ENCODE measurements around the gene CLTRN.
"Not testable (repeated sequence)": the region's sequence is repeated elsewhere in the genome, so short reads cannot be mapped to it uniquely, and the experiment has no call there.

Gene CLTRN

DNA sequence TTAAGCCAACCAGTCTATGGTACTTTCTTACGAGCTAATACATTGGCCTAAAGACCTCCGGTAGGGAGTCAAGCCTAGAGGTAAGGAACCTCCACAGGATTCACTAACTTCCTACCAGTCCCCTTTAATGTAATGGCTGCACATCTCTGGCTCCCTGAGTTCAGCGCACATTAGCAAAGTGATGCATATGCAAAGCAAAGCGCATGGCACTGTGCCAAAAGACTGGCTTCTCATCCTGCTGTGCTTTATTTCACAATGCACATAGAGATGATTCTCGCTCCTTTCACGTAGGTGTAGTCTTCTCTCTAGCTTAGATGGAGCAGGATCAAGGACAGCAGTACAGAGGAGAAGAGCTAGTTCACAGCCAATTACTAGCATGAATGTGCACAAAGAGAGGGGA, 14.6 kb upstream of the CLTRN start:
- Histone ChIP-seq H3K9ac (ENCODE audit: low read depth, low read length) (no peak overlapping the region), H3K9me3 (ENCODE audit: insufficient read depth, low read depth, low read length) (no peaks in the 10 kb centered on the region), H3K27me3 (ENCODE audit: insufficient read depth, low read length) (no peaks in the 10 kb centered on the region), H3K4me3 (ENCODE audit: low read length) (no peak overlapping the region), H3K4me1 (ENCODE audit: insufficient read depth, low read length) (no peaks in the 10 kb centered on the region), H3K36me3 (ENCODE audit: insufficient read depth, low read length) (peaks cover 23% of the 10 kb centered on the region), H3K27ac (ENCODE audit: low read depth, low read length) (no peak overlapping the region)
- WGBS: 94% methylated on average over 6 of the region's 6 CpGs

DNA sequence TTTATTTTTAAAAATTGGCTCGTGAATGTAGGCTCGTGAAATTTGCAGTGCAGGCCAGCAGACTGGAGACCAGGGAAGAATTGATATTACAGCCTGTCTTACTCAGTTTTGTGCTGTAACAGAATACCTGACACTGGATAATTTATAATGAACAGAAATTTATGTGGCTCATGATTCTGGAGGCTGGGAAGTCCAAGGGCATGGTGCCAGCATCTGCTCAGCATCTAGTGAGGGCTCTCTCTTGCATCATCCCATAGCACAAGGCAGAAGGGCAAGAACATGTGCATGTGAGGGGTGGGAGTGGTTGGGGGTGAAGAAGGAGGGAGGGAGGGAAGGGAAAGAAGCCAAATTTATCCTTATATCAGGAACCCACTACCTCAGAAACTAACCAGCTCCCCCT, 13.7 kb upstream of the CLTRN start:
- Histone ChIP-seq H3K4me3 (ENCODE audit: low read length) (no peak overlapping the region), H3K4me1 (ENCODE audit: insufficient read depth, low read length) (no peaks in the 10 kb centered on the region), H3K9me3 (ENCODE audit: insufficient read depth, low read depth, low read length) (no peaks in the 10 kb centered on the region), H3K27ac (ENCODE audit: low read depth, low read length) (no peak overlapping the region), H3K9ac (ENCODE audit: low read depth, low read length) (no peak overlapping the region), H3K27me3 (ENCODE audit: insufficient read depth, low read length) (no peaks in the 10 kb centered on the region), H3K36me3 (ENCODE audit: insufficient read depth, low read length) (peaks cover 23% of the 10 kb centered on the region)
- 94% methylated on average over 2 of the region's 2 CpGs for WGBS

DNA sequence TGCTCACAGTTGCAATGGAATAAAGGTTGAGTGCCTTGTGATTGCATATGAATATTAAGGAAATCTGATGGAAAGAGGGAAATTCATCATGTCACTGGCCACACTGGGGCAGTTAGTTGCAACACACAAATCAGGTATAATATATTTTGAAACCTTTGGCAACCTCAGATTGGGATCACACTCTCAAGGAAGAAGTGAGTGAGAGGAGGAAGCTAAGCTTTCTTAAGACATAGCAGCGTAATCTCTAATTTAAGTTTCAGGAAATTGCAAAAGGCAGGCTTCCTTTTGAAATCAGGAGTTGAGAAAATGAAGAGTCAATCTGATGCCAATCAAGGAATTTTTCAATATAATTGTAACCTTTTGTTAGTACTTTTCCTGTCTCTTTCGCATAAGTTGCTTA, 12.3 kb upstream of the CLTRN start:
- Histone ChIP-seq H3K4me3 (ENCODE audit: low read length) (peak overlapping the region; percentile 100), H3K9me3 (ENCODE audit: insufficient read depth, low read depth, low read length) (no peaks in the 10 kb centered on the region), H3K36me3 (ENCODE audit: insufficient read depth, low read length) (peaks cover 15% of the 10 kb centered on the region), H3K27ac (ENCODE audit: low read depth, low read length) (no peak overlapping the region), H3K4me1 (ENCODE audit: insufficient read depth, low read length) (no peaks in the 10 kb centered on the region), H3K27me3 (ENCODE audit: insufficient read depth, low read length) (no peaks in the 10 kb centered on the region), H3K9ac (ENCODE audit: low read depth, low read length) (no peak overlapping the region)
- 100% methylated on average over 1 of the region's 2 CpGs for WGBS

DNA sequence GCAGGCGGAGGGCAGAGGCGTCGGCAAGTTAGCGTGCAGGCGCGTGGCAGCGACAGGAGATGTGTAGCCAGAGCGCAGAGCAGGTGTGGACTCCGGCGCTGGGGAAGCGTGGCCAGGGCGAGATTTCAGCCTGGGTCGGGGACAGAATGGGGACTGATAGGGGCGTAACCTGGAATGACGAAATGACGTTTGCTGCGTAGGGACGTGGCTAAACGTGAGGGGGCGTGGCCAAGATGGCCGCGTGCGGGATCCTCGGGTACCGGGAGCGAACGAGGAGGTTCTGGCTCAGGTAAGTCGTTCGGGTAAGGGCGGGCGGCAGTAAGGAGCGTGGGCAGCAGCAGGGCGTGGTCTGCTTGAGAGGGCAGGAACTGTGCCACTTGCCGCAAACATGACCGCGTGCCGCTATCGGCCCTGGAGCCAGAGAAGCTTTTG, 10.9 kb upstream of the CLTRN start:
- Histone ChIP-seq H3K9me3 (ENCODE audit: insufficient read depth, low read depth, low read length) (no peaks in the 10 kb centered on the region), H3K9ac (ENCODE audit: low read depth, low read length) (peak overlapping the region; percentile 95), H3K4me3 (ENCODE audit: low read length) (peak overlapping the region; percentile 100), H3K4me1 (ENCODE audit: insufficient read depth, low read length) (no peaks in the 10 kb centered on the region), H3K27me3 (ENCODE audit: insufficient read depth, low read length) (no peaks in the 10 kb centered on the region), H3K27ac (ENCODE audit: low read depth, low read length) (peak overlapping the region; percentile 98), H3K36me3 (ENCODE audit: insufficient read depth, low read length) (peaks cover 7% of the 10 kb centered on the region)
- WGBS: under 1% methylated on average over 38 of the region's 38 CpGs

DNA sequence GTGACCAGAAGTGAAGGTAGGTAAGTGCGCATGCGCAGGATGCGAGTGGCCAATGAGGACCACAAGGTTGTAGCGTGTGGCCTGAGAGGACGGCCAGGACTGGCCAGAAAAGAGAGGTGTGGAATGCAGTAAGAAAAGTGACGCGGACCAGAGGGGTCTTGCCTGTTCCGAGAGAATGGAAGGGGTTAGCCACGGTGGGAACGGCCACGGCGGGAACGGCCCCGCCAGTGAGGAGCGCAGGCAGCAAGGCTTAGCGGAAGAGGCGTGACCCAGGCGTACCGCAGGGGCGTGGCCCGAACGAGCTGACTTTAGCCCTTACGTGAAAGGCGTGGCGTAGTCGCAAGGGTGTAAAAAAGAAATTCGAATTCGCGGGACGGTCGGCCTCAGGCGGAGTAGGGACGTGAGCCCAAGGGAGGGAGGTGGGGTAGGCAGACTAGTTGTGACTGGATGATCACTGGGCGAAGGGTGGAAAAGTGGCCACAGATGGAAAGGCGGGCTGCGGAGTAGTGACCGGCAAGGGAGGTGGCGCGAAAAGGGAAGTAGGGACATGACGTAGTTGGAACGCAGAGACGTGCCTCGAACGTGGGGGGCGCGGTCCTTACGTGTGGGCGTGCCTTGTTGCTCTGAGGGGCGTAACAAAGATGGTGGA, 10.4 kb upstream of the CLTRN start:
- H3K4me1 ChIP-seq (ENCODE audit: insufficient read depth, low read length): no peaks in the 10 kb centered on the region
- H3K27ac ChIP-seq (ENCODE audit: low read depth, low read length): peak overlapping the region; percentile 98
- no peaks in the 10 kb centered on the region for H3K9me3 ChIP-seq (ENCODE audit: insufficient read depth, low read depth, low read length)
- no peaks in the 10 kb centered on the region for H3K27me3 ChIP-seq (ENCODE audit: insufficient read depth, low read length)
- WGBS: under 1% methylated on average over 49 of the region's 49 CpGs
- H3K36me3 ChIP-seq (ENCODE audit: insufficient read depth, low read length): peaks cover 7% of the 10 kb centered on the region
- H3K9ac ChIP-seq (ENCODE audit: low read depth, low read length): peak overlapping the region; percentile 95
- peak overlapping the region; percentile 100 for H3K4me3 ChIP-seq (ENCODE audit: low read length)

DNA sequence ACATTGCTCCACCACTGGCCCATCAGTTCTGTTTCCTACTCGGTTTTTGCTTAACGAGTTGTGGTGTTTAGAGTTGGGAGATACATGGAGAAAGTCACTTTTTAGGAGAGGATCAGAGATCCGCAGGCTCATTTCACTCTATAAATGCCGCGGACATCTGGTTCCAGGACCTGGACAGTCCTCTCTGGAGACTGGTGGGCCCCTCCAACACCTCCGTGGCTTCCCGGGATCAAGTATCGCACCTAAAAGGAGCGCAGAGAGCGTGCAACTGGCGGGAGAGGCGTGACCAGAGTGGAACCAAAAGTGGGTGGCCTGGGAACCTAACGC, 9.9 kb upstream of the CLTRN start:
- Histone ChIP-seq H3K9me3 (ENCODE audit: insufficient read depth, low read depth, low read length) (no peaks in the 10 kb centered on the region), H3K36me3 (ENCODE audit: insufficient read depth, low read length) (peaks cover 6% of the 10 kb centered on the region), H3K27ac (ENCODE audit: low read depth, low read length) (peak overlapping the region; percentile 98), H3K4me1 (ENCODE audit: insufficient read depth, low read length) (no peaks in the 10 kb centered on the region), H3K9ac (ENCODE audit: low read depth, low read length) (peak overlapping the region; percentile 95), H3K4me3 (ENCODE audit: low read length) (peak overlapping the region; percentile 100), H3K27me3 (ENCODE audit: insufficient read depth, low read length) (no peaks in the 10 kb centered on the region)
- WGBS: under 1% methylated on average over 12 of the region's 13 CpGs

DNA sequence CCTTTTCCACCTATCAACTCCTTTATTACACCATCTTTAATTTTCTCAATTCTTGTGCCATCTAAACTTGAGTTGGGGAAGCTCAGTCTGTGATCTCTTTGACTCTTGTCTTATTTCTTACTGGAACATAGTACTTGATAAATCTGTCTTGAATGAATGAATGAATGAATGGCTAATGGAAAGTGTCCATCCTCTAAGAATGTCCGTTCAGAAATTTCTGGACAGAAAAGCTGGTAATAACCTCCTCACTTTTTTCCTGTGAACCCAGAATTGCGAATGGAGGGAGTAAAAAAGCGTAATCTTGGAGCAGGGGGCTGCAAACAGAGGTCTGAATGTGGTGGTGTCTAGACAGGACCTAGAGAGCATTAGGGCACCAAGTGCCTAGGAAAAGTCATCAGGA, 9.4 kb upstream of the CLTRN start:
- Histone ChIP-seq H3K27ac (ENCODE audit: low read depth, low read length) (peak overlapping the region; percentile 98), H3K36me3 (ENCODE audit: insufficient read depth, low read length) (peaks cover under 1% of the 10 kb centered on the region; the same call in 1 of the 2 replicates), H3K27me3 (ENCODE audit: insufficient read depth, low read length) (no peaks in the 10 kb centered on the region), H3K9ac (ENCODE audit: low read depth, low read length) (peak overlapping the region; percentile 95), H3K4me1 (ENCODE audit: insufficient read depth, low read length) (no peaks in the 10 kb centered on the region), H3K4me3 (ENCODE audit: low read length) (peak overlapping the region; percentile 100), H3K9me3 (ENCODE audit: insufficient read depth, low read depth, low read length) (no peaks in the 10 kb centered on the region)
- 75% methylated on average over 3 of the region's 3 CpGs for whole genome bisulfite sequencing

DNA sequence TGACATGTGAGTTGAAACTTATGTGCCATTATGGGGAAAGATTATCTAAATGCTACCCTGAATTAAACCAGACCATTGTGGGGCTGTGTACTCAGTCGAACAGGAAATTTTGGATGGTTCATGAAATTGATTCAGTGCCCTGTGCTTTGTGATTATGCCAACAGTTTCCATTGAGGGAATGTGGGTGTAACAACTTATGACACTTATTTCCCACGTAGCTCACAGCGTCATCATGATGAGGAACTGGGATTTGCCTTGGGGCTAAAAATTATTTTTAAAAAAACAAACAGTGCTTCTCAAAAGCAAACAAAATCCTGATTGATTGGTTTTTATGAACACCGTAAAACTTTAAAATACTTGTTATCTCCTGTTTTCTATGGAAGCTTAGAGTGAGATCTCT, 8.3 kb upstream of the CLTRN start:
- Histone ChIP-seq H3K4me1 (ENCODE audit: insufficient read depth, low read length) (no peaks in the 10 kb centered on the region), H3K27me3 (ENCODE audit: insufficient read depth, low read length) (no peaks in the 10 kb centered on the region), H3K4me3 (ENCODE audit: low read length) (no peak overlapping the region), H3K9me3 (ENCODE audit: insufficient read depth, low read depth, low read length) (no peaks in the 10 kb centered on the region), H3K36me3 (ENCODE audit: insufficient read depth, low read length) (no peaks in the 10 kb centered on the region), H3K27ac (ENCODE audit: low read depth, low read length) (no peak overlapping the region), H3K9ac (ENCODE audit: low read depth, low read length) (no peak overlapping the region)
- 92% methylated on average over 1 of the region's 4 CpGs for WGBS

DNA sequence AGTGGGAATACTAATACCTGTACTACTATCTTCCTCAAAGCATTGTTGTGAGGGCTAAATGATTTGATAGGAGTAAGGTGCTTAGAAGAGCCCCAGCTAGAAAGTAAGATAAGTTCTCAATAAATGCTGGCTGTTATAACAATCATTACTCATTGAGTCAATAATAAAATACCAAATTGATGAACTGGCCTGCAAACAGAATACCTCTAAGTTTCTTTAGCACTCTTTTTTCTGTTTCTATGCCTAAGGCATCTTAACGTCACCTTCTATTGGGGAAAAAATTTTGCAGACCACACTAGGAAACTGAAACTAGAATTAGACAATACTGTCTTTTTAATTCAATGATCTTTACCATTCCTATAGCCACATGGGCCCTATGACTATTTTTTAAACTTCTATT, 1.2 kb downstream of the CLTRN start:
- Histone ChIP-seq H3K4me3 (ENCODE audit: low read length) (no peak overlapping the region), H3K36me3 (ENCODE audit: insufficient read depth, low read length) (no peaks in the 10 kb centered on the region), H3K27ac (ENCODE audit: low read depth, low read length) (no peak overlapping the region), H3K27me3 (ENCODE audit: insufficient read depth, low read length) (no peaks in the 10 kb centered on the region), H3K4me1 (ENCODE audit: insufficient read depth, low read length) (peaks cover 7% of the 10 kb centered on the region; the same call in 1 of the 2 replicates), H3K9me3 (ENCODE audit: insufficient read depth, low read depth, low read length) (no peaks in the 10 kb centered on the region), H3K9ac (ENCODE audit: low read depth, low read length) (no peak overlapping the region)
- WGBS: 82% methylated on average over 1 of the region's 1 CpG

DNA sequence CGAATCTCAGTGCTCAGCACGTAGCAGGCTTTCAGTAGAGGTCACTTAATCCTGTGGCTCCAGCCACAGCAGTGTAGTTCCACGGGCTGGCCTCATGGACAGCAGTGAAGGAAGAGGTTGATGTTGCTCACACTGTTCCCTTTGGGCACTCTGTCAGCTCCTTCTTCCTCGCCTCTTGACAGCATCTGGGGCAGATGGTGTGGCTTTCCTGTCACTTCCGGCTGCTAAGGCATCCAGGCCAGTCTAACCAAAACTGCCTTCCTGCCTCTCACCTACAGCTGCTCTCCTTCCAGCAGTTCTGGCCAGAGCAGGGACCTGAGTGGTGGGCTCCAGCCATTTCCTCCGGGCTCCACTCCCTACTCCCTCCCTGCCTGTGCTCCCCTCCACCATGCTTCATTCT, 9.8 kb downstream of the CLTRN start:
- H3K27ac ChIP-seq (ENCODE audit: low read depth, low read length): not testable (repeated sequence)

DNA sequence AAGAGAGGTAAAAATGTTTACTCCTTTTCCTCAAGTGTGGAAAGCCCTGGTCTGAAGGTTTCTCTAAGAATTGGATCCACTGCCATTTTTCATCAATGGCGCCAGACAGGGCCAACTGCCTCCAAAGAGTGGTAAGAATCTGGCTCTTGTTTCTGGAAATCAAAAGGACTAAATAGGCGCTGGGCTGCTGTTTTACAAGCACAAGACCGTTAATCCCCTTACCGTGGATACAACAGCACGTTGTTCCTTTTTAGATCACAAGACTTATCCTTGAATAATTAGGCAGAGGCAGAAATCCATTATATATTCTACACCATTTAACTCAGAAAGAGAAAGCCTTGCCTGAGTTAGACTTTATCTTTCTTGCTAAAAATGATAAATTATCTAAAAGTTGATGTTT, 10.6 kb downstream of the CLTRN start:
- H3K4me1 ChIP-seq (ENCODE audit: insufficient read depth, low read length): no peaks in the 10 kb centered on the region
- H3K27me3 ChIP-seq (ENCODE audit: insufficient read depth, low read length): no peaks in the 10 kb centered on the region
- no peaks in the 10 kb centered on the region for H3K9me3 ChIP-seq (ENCODE audit: insufficient read depth, low read depth, low read length)
- H3K9ac ChIP-seq (ENCODE audit: low read depth, low read length): no peak overlapping the region
- no peaks in the 10 kb centered on the region for H3K36me3 ChIP-seq (ENCODE audit: insufficient read depth, low read length)
- no peak overlapping the region for H3K4me3 ChIP-seq (ENCODE audit: low read length)
- no peak overlapping the region for H3K27ac ChIP-seq (ENCODE audit: low read depth, low read length)
- 96% methylated on average over 5 of the region's 5 CpGs for WGBS

More for the DNA sequence above, 9.8 kb downstream of the CLTRN start:
- H3K4me3 ChIP-seq (ENCODE audit: low read length); H3K9ac ChIP-seq (ENCODE audit: low read depth, low read length); H3K36me3 ChIP-seq (ENCODE audit: insufficient read depth, low read length); H3K9me3 ChIP-seq (ENCODE audit: insufficient read depth, low read depth, low read length); H3K4me1 ChIP-seq (ENCODE audit: insufficient read depth, low read length); H3K27me3 ChIP-seq (ENCODE audit: insufficient read depth, low read length): not testable (repeated sequence)
- WGBS: 98% methylated on average over 4 of the region's 6 CpGs

DNA sequence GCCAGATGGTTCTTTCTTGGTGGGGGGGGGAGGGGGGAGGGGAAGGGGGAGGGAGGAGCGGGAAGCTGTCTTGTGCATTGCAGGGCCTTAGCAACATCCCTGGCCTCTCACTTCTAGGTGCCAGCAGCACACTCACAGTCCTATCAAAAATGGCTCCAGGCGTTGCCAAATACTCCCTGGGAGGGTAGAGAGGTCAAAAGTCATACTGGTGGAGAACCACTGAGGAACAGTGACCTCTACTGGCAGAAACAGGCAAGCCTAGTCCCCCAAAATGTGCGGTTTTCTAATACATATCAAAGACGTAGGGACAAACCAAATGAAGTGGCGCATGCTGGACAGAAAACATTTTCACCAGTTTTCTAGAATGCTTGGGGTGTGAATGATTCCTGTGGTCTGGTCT, 17.1 kb downstream of the CLTRN start:
- not testable (repeated sequence) for H3K27ac ChIP-seq (ENCODE audit: low read depth, low read length); H3K36me3 ChIP-seq (ENCODE audit: insufficient read depth, low read length); H3K4me1 ChIP-seq (ENCODE audit: insufficient read depth, low read length); H3K27me3 ChIP-seq (ENCODE audit: insufficient read depth, low read length); H3K9me3 ChIP-seq (ENCODE audit: insufficient read depth, low read depth, low read length); H3K9ac ChIP-seq (ENCODE audit: low read depth, low read length); H3K4me3 ChIP-seq (ENCODE audit: low read length)
- no CpG with 5 or more reads among the region's 5 CpGs for WGBS
